ENCODE results near the gene PODN.

The PODN gene

GRCh38 chr1:53075761-53076163 is 13.7 kb downstream of the PODN start:
- DNase-seq, result no peak

GRCh38 chr1:53076165-53076564 is 14.2 kb downstream of the PODN start:
- DNase-seq, result no peak

DNA sequence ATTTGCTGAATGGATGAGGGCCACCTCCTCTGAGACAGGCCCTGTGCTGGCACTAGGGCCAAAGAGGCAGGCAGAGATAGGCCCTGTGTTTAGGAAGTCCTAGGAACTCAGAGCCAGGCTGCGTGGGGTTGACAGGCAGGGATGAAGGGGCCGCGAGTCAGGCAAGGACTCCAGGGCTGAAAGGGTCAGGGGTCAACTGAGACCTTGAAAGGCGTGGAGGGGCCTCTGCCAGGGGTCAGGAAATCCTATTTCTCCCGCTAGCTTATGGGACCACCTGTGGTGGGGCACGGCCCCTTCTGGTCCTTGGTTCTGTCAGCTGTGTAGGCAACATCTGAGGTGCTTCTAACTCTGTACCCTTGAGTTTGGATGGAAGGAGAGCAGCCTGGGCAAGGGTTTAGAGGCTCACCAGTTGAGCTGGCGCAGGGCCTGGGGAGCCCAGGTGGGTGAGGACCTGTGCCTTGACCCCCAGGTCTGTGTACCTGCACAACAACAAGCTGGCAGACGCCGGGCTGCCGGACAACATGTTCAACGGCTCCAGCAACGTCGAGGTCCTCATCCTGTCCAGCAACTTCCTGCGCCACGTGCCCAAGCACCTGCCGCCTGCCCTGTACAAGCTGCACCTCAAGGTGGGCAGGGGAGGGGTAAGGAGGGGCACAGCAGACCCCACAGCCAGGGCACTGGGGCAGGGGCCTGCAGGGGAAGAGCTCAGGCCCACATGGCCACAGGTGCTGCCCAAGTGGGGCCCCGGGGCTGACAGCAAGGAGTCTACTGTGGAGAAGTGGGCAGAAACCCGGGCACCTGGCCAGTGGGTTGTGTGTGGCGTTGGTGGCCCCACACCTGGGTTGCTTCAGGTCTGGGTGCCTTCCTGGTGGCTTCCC is 14.9 kb downstream of the PODN start:
- no peak for DNase-seq

- no peak for DNase-seq
These were observed 15.6 kb downstream of the PODN start for GRCh38 chr1:53077599-53077965.

DNA sequence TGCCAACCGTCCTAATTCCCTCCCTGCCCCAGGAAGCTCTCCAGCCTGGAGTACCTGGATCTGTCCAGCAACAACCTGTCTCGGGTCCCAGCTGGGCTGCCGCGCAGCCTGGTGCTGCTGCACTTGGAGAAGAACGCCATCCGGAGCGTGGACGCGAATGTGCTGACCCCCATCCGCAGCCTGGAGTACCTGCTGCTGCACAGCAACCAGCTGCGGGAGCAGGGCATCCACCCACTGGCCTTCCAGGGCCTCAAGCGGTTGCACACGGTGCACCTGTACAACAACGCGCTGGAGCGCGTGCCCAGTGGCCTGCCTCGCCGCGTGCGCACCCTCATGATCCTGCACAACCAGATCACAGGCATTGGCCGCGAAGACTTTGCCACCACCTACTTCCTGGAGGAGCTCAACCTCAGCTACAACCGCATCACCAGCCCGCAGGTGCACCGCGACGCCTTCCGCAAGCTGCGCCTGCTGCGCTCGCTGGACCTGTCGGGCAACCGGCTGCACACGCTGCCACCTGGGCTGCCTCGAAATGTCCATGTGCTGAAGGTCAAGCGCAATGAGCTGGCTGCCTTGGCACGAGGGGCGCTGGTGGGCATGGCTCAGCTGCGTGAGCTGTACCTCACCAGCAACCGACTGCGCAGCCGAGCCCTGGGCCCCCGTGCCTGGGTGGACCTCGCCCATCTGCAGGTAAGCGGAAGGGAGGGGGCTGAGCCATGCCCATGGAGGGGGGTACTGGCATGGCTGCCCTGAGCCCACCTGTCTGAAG is 16.5 kb downstream of the PODN start:
- DNase-seq, result no peak

DNA sequence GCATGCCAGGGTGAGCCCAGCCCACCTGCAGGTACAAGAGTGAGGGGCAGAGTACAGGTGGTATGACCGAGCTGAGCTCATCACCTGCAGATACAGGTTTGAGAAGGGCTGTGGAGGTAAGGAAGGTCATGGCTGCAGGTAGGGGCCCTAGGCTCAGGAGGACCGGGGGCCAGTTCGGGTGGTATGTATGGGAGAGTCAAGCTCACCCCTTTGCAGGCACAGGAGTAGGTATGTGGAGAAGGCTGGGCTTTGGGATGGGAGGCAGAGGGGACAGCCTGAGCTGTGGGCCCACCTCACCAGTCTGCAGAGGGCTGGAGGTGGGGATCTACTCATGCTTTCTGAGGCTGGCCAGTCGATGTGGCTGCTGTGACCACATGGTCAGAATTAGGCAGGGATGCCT is 17.2 kb downstream of the PODN start:
- no peak for DNase-seq

- no peak for DNase-seq
These were observed 18.0 kb downstream of the PODN start for GRCh38 chr1:53080041-53080440.

GRCh38 chr1:53080769-53081168 is 18.8 kb downstream of the PODN start:
- no peak for DNase-seq

- DNase-seq, result no peak
These were observed 19.5 kb downstream of the PODN start for GRCh38 chr1:53081384-53082066.

GRCh38 chr1:53082826-53083455 is 20.9 kb downstream of the PODN start:
- DNase-seq, result no peak

GRCh38 chr1:53083636-53084588 is 21.9 kb downstream of the PODN start:
- no peak for DNase-seq

- no peak for DNase-seq
These were observed 22.6 kb downstream of the PODN start for GRCh38 chr1:53084589-53084971.

GRCh38 chr1:53085405-53085804 is 23.4 kb downstream of the PODN start:
- DNase-seq, result no peak

GRCh38 chr1:53086491-53087070 is 24.6 kb downstream of the PODN start:
- no peak for DNase-seq

GRCh38 chr1:53087332-53088285 is 25.6 kb downstream of the PODN start:
- DNase-seq, result no peak

GRCh38 chr1:53088616-53089300 is 26.7 kb downstream of the PODN start:
- DNase-seq, result no peak

- DNase-seq, result peak; percentile 9
These were observed 27.6 kb downstream of the PODN start for GRCh38 chr1:53089478-53090226.

GRCh38 chr1:53090227-53091147 is 28.5 kb downstream of the PODN start:
- DNase-seq, result no peak
